Upper lobe of left lung (tissue), 4 donors: Measurements from ENCODE around the gene AMOTL1.

ENCODE experiments used
- CTCF ChIP-seq, 6 experiments: fragments of 450-650 bp in 4 of 6; fragments of 200-600 bp in 2 of 6; sonication (generic) in 2 of 6; IDR thresholded peaks; one replicate each; pipeline ENCODE4 v1.5.1; 2016 to 2019; ENCODE audit warnings: antibody characterized with exemption in 6 of 6
- POLR2A ChIP-seq, 4 donors: fragments of 450-650 bp; IDR thresholded peaks; one replicate each; pipeline ENCODE4 v1.5.1; 2016 to 2017; ENCODE audit warnings: antibody characterized with exemption in 4 of 4, mild to moderate bottlenecking in 2 of 4
- POLR2AphosphoS5 ChIP-seq, 2 donors: sonication (generic); formaldehyde crosslinking; IDR thresholded peaks; one replicate each; pipeline ENCODE4 v1.5.1; 2017; ENCODE audit warnings: antibody characterized with exemption in 2 of 2

GRCh38 chr11:94734563-94735275 lies 33.4 kb upstream of the AMOTL1 start:
- TF ChIP-seq CTCF (IDR thresholded peaks at IDR 0.05) (no peak), POLR2AphosphoS5 (IDR thresholded peaks at IDR 0.05) (no peak), POLR2A (IDR thresholded peaks at IDR 0.05) (no peak)
